ENCODE measurements around the gene FAM193B. TPM values are rescaled to one million over a fixed set of nuclear protein-coding genes. Genes with fewer than 3 reads are reported as not detected.
A peak's percentile ranks its signal among the peaks of the same experiment; 100 is the strongest.

FAM193B gene
- total RNA-seq, 4 donors from 2014 or later, result 16.5 to 117 (median 39.4) TPM

GRCh38 chr5:177557796-177558195 lies 3.4 kb upstream of the FAM193B start:
- intact Hi-C loops (cut with DNase I; ENCODE audit: low total_unique reads), result no loop called here
- no peaks in the 10 kb centered on the region for H3K36me3 ChIP-seq
- no peaks in the 10 kb centered on the region for H3K27me3 ChIP-seq
- DNase-seq, result no peak
- no peaks in the 10 kb centered on the region for H3K9me3 ChIP-seq
- TF ChIP-seq POLR2A (IDR thresholded peaks at IDR 0.05) (no peak), CTCF (IDR thresholded peaks at IDR 0.05) (no peak)
- no peak overlapping the region for H3K4me3 ChIP-seq
- H3K27ac ChIP-seq, result no peak overlapping the region
- peaks cover 1 to 4% of the 10 kb centered on the region in 2 donors for H3K4me1 ChIP-seq

- H3K9me3 ChIP-seq, result no peaks in the 10 kb centered on the region
- no peak overlapping the region for H3K27ac ChIP-seq
- H3K27me3 ChIP-seq, result no peaks in the 10 kb centered on the region
- no peaks in the 10 kb centered on the region for H3K36me3 ChIP-seq
- TF ChIP-seq CTCF (IDR thresholded peaks at IDR 0.05), result no peak
- TF ChIP-seq POLR2A (IDR thresholded peaks at IDR 0.05), result no peak
- peaks cover 7 to 10% of the 10 kb centered on the region in 2 donors for H3K4me1 ChIP-seq
- intact Hi-C loops (cut with DNase I; ENCODE audit: low total_unique reads), result no loop called here
- no peak for DNase-seq
- no peak overlapping the region for H3K4me3 ChIP-seq
These were observed 2.8 kb upstream of the FAM193B start for GRCh38 chr5:177557041-177557647.

GRCh38 chr5:177555665-177556064 lies 1.3 kb upstream of the FAM193B start:
- no peaks in the 10 kb centered on the region for H3K36me3 ChIP-seq
- intact Hi-C loops (cut with DNase I; ENCODE audit: low total_unique reads), result no loop called here
- H3K9me3 ChIP-seq, result no peaks in the 10 kb centered on the region

GRCh38 chr5:177555228-177555627 lies 865 bp upstream of the FAM193B start:
- intact Hi-C loops (cut with DNase I; ENCODE audit: low total_unique reads), result no loop called here
- Histone ChIP-seq H3K27me3 (no peaks in the 10 kb centered on the region), H3K4me3 (peak overlapping the region in 1 of 2 donors; percentile 93)

More at GRCh38 chr5:177555665-177556064, 1.3 kb upstream of the FAM193B start:
- no peak for DNase-seq
- Histone ChIP-seq H3K4me1 (peaks cover 7 to 12% of the 10 kb centered on the region in 2 donors), H3K4me3 (no peak overlapping the region), H3K27ac (no peak overlapping the region), H3K27me3 (no peaks in the 10 kb centered on the region)
- TF ChIP-seq CTCF (IDR thresholded peaks at IDR 0.05), result no peak
- TF ChIP-seq POLR2A (IDR thresholded peaks at IDR 0.05), result no peak

More at GRCh38 chr5:177555228-177555627, 865 bp upstream of the FAM193B start:
- no peak overlapping the region for H3K27ac ChIP-seq
- DNase-seq, result no peak
- no peak for TF ChIP-seq CTCF (IDR thresholded peaks at IDR 0.05)
- TF ChIP-seq POLR2A (IDR thresholded peaks at IDR 0.05), result no peak
- H3K36me3 ChIP-seq, result no peaks in the 10 kb centered on the region
- peaks cover 7 to 12% of the 10 kb centered on the region in 2 donors for H3K4me1 ChIP-seq
- no peaks in the 10 kb centered on the region for H3K9me3 ChIP-seq

Measured in uterus (tissue), 4 donors.